HCT116 (cell line): ENCODE results near the gene WWOX. TPM values are rescaled to one million over a fixed set of nuclear protein-coding genes. Genes with fewer than 3 reads are reported as not detected.

Experiments used
- ATAC-seq: fragments of 200-7000 bp; cut with Tn5 transposase; 2 replicates; pipeline ENCODE4 v1.9.1; 2020; ENCODE audit warnings: mild to moderate bottlenecking, moderate library complexity
- BruUV-seq: library from RNA; stranded (reverse); fragments of 400-500 nt; replicated peaks from 2 replicates; lab custom pipeline; 2021; lab: Mats Ljungman, UMichigan
- CTCF ChIA-PET: fragments of 300-600 bp; sonication (Branson Sonifier 250); formaldehyde crosslinking; loops from one replicate; lab custom pipeline; 2021; ENCODE audit warnings: antibody characterized with exemption; lab: Charles Lee
- POLR2A ChIA-PET: fragments of 300-600, 350-600 bp; sonication (Branson Sonifier 250); formaldehyde crosslinking; loops from one replicate; lab custom pipeline; 2021; ENCODE audit warnings: antibody characterized with exemption; lab: Charles Lee
- RAD21 ChIA-PET, 2 experiments: fragments of 300-600 bp; sonication (Branson Sonifier 250); formaldehyde crosslinking; loops; one replicate each; lab custom pipeline; 2023; ENCODE audit warnings: low total read pairs in 2 of 2; ENCODE audit not compliant: uncharacterized antibody in 2 of 2, unreplicated experiment in 2 of 2, low non-redundant PET in 1 of 2; lab: Charles Lee
- DNase-seq: peaks from one replicate; pipeline ENCODE4 v3.0.0-alpha.2; 2010; ENCODE audit warnings: low read depth, low spot score
- H2AFZ ChIP-seq: fragments of 200-600 bp; shearing (Covaris generic), sonication (generic); 2 replicates; pipeline ENCODE4 v1.6.1; 2017; ENCODE audit warnings: low read depth, mixed run types, mixed read lengths, antibody characterized with exemption, low read length; ENCODE audit not compliant: poor library complexity, severe bottlenecking
- H3K27ac ChIP-seq: 2 replicates; pipeline ENCODE4 v1.5.1; 2012; ENCODE audit warnings: low read depth, low read length
- H3K27me3 ChIP-seq: fragments of 200-600 bp; sonication (generic); 2 replicates; pipeline ENCODE4 v1.6.1; 2016; ENCODE audit warnings: mixed run types, low read length, mixed read lengths; ENCODE audit not compliant: insufficient read depth
- H3K36me3 ChIP-seq, 2 experiments: fragments of 200-500 bp in 1 of 2; fragments of 200-600 bp in 1 of 2; sonication (Bioruptor generic) in 1 of 2; sonication (generic) in 1 of 2; 2 replicates each; pipeline versions ENCODE4 v1.5.1 to v1.6.1; 2014 to 2016; ENCODE audit warnings: low read length in 2 of 2, inconsistent platforms in 1 of 2, mixed read lengths in 1 of 2, mixed run types in 1 of 2; ENCODE audit not compliant: insufficient read depth in 2 of 2, control insufficient read depth in 1 of 2
- H3K4me1 ChIP-seq, 2 experiments: fragments of 200-600 bp in 1 of 2; sonication (generic) in 1 of 2; 2 replicates each; pipeline versions ENCODE4 v1.5.1 to v1.6.1; 2012 to 2017; ENCODE audit warnings: low read length in 2 of 2, inconsistent platforms in 1 of 2, mild to moderate bottlenecking in 1 of 2, mixed read lengths in 1 of 2, mixed run types in 1 of 2, moderate library complexity in 1 of 2; ENCODE audit not compliant: insufficient read depth in 2 of 2, control insufficient read depth in 1 of 2
- H3K4me2 ChIP-seq: fragments of 200-600 bp; sonication (generic); 2 replicates; pipeline ENCODE4 v1.6.1; 2017; ENCODE audit warnings: mixed run types, low read length, mixed read lengths
- H3K4me3 ChIP-seq, 2 experiments: fragments of 200-600 bp in 1 of 2; sonication (generic) in 1 of 2; replicated peaks in 1 of 2; 2 replicates each; pipeline ENCODE4 v1.5.1; 2011 to 2016; ENCODE audit warnings: low read length in 2 of 2, control low read depth in 1 of 2, low read depth in 1 of 2, mild to moderate bottlenecking in 1 of 2, mixed read lengths in 1 of 2, mixed run types in 1 of 2
- H3K79me2 ChIP-seq: fragments of 200-600 bp; sonication (generic); 2 replicates; pipeline ENCODE4 v1.6.1; 2017; ENCODE audit warnings: mild to moderate bottlenecking, mixed run types, low read length, moderate library complexity, mixed read lengths; ENCODE audit not compliant: insufficient read depth
- H3K9ac ChIP-seq: fragments of 200-600 bp; sonication (generic); 2 replicates; pipeline ENCODE4 v1.6.1; 2016; ENCODE audit warnings: low read length, mixed read lengths
- H3K9me2 ChIP-seq: fragments of 200-600 bp; sonication (generic), shearing (Covaris generic); 2 replicates; pipeline ENCODE4 v1.6.1; 2017; ENCODE audit warnings: mixed run types, mild to moderate bottlenecking, moderate library complexity; ENCODE audit not compliant: insufficient read depth
- H3K9me3 ChIP-seq, 2 experiments: fragments of 200-500 bp in 1 of 2; fragments of 200-600 bp in 1 of 2; sonication (Bioruptor generic) in 1 of 2; sonication (generic) in 1 of 2; 2 replicates each; pipeline ENCODE4 v1.6.1; 2014 to 2017; ENCODE audit warnings: low read length in 2 of 2, mixed read lengths in 2 of 2, inconsistent platforms in 1 of 2, low read depth in 1 of 2, mild to moderate bottlenecking in 1 of 2, mixed run types in 1 of 2, moderate library complexity in 1 of 2; ENCODE audit not compliant: control insufficient read depth in 1 of 2, insufficient read depth in 1 of 2
- H4K20me1 ChIP-seq: fragments of 200-600 bp; sonication (generic), shearing (Covaris generic); 2 replicates; pipeline ENCODE4 v1.6.1; 2017; ENCODE audit warnings: mixed run types, mild to moderate bottlenecking, moderate library complexity; ENCODE audit not compliant: insufficient read depth
- ATF3 ChIP-seq: IDR thresholded peaks from 2 replicates; pipeline ENCODE4 v1.6.1; 2012
- CEBPB ChIP-seq: IDR thresholded peaks from 2 replicates; pipeline ENCODE4 v1.6.1; 2012; ENCODE audit warnings: low read depth
- CTCF ChIP-seq, 3 experiments: fragments of 200-600 bp in 1 of 3; sonication (generic) in 1 of 3; IDR thresholded peaks in 2 of 3; conservative IDR thresholded peaks in 1 of 3; 2 replicates each; pipeline ENCODE4 v1.5.1; 2012 to 2017; ENCODE audit warnings: low read depth in 2 of 3, low read length in 2 of 3, antibody characterized with exemption in 1 of 3, borderline replicate concordance in 1 of 3, control low read depth in 1 of 3, mild to moderate bottlenecking in 1 of 3, mixed read lengths in 1 of 3, mixed run types in 1 of 3, moderate library complexity in 1 of 3; ENCODE audit not compliant: insufficient read depth in 1 of 3
- ELF1 ChIP-seq: IDR thresholded peaks from 2 replicates; pipeline ENCODE4 v1.6.1; 2012; ENCODE audit warnings: low read depth, borderline replicate concordance
- EZH2phosphoT487 ChIP-seq: fragments of 200-600 bp; IDR thresholded peaks from 2 replicates; pipeline ENCODE4 v1.6.1; 2018; ENCODE audit warnings: antibody characterized with exemption, borderline replicate concordance
- JUND ChIP-seq: IDR thresholded peaks from 2 replicates; pipeline ENCODE4 v1.6.1; 2012
- MAX ChIP-seq: IDR thresholded peaks from 2 replicates; pipeline ENCODE4 v1.6.1; 2012
- POLR2A ChIP-seq: IDR thresholded peaks from 2 replicates; pipeline ENCODE4 v1.7.0; 2011; ENCODE audit warnings: borderline replicate concordance; ENCODE audit not compliant: insufficient read depth, insufficient read length; ENCODE audit errors: extremely low read depth
- POLR2AphosphoS5 ChIP-seq: IDR thresholded peaks from 2 replicates; pipeline ENCODE4 v1.6.1; 2011; ENCODE audit warnings: mild to moderate bottlenecking, low read depth, low read length, moderate library complexity
- RAD21 ChIP-seq: IDR thresholded peaks from 2 replicates; pipeline ENCODE4 v1.6.1; 2012; ENCODE audit warnings: low read depth, mild to moderate bottlenecking
- REST ChIP-seq: IDR thresholded peaks from 2 replicates; pipeline ENCODE4 v1.6.1; 2012; ENCODE audit warnings: low read depth
- SP1 ChIP-seq: IDR thresholded peaks from 2 replicates; pipeline ENCODE4 v1.6.1; 2012; ENCODE audit warnings: low read depth
- SRF ChIP-seq: IDR thresholded peaks from 2 replicates; pipeline ENCODE4 v1.6.1; 2012; ENCODE audit warnings: low read depth
- YY1 ChIP-seq: IDR thresholded peaks from 2 replicates; pipeline ENCODE4 v1.6.1; 2011; ENCODE audit warnings: low read length, low read depth, moderate library complexity, mild to moderate bottlenecking; ENCODE audit not compliant: insufficient replicate concordance; ENCODE audit errors: extremely low read depth
- ZBTB33 ChIP-seq: IDR thresholded peaks from 2 replicates; pipeline ENCODE4 v1.6.1; 2011; ENCODE audit warnings: mild to moderate bottlenecking, low read length, moderate library complexity; ENCODE audit not compliant: insufficient replicate concordance; ENCODE audit errors: extremely low read depth
- ZNF274 ChIP-seq: fragments of 200-500 bp; sonication (Bioruptor generic); IDR thresholded peaks from 2 replicates; pipeline ENCODE4 v1.6.1; 2014; ENCODE audit warnings: mild to moderate bottlenecking, low read depth, low read length, inconsistent platforms
- intact Hi-C: fragments of 100-400 bp; cut with micrococcal nuclease; formaldehyde crosslinking; loops from 2 replicates; pipeline ENCODE4 v1.10.0; 2022
- total RNA-seq: library from RNA; stranded (reverse); gene quantifications from one replicate; pipeline ENCODE4 v1.2.1, GENCODE V29; 2021; ENCODE audit not compliant: unreplicated experiment

Gene WWOX
- total RNA-seq, 1 experiment from 2014 or later: 13.7 TPM

- no peak overlapping the region for H3K27ac ChIP-seq
- no peak for TF ChIP-seq MAX
- TF ChIP-seq CEBPB: no peak
- TF ChIP-seq YY1: no peak
- TF ChIP-seq SRF: no peak
- TF ChIP-seq SP1: no peak
- TF ChIP-seq REST: no peak
- TF ChIP-seq POLR2AphosphoS5: no peak
- TF ChIP-seq ATF3: no peak
- TF ChIP-seq ELF1: no peak
- no peak for TF ChIP-seq POLR2A
- TF ChIP-seq ZNF274: no peak
- no peak for TF ChIP-seq EZH2phosphoT487
- TF ChIP-seq ZBTB33: no peak
- TF ChIP-seq JUND: no peak
- TF ChIP-seq CTCF (IDR thresholded peaks at IDR 0.05 in 2 of 3, conservative IDR thresholded peaks at IDR 0.05 in 1 of 3; ENCODE audit: borderline replicate concordance in 1 of 3, insufficient read depth in 1 of 3, low read depth in 2 of 3, low read length in 2 of 3): no peak
- no peak for TF ChIP-seq RAD21
- TF ChIP-seq, all 23 proteins: peak for 0
- Histone ChIP-seq H3K4me2 (no peak overlapping the region), H3K4me3 (no peak overlapping the region), H3K4me1 (no peaks in the 10 kb centered on the region), H3K9me3 (no peaks in the 10 kb centered on the region), H2AFZ (no peak overlapping the region), H3K9ac (no peak overlapping the region), H3K36me3 (no peaks in the 10 kb centered on the region), H3K27me3 (no peaks in the 10 kb centered on the region), H4K20me1 (no peaks in the 10 kb centered on the region), H3K79me2 (no peaks in the 10 kb centered on the region), H3K9me2 (no peaks in the 10 kb centered on the region)
- no peak for DNase-seq
- intact Hi-C loops: no loop called here
- ChIA-PET CTCF (no interaction called here), RAD21 (no interaction called here), POLR2A (no interaction called here)
- BruUV-seq: no TSS peak
- ATAC-seq: no peak
Observed at GRCh38 chr16:78506367-78507193, 407.1 kb downstream of the WWOX start.
